PFSK-1 (cell line): ENCODE data around the gene PHC2.

ENCODE experiments used
- FOXP2 ChIP-seq: optimal IDR thresholded peaks from 2 replicates; pipeline ENCODE3; 2011; ENCODE audit warnings: borderline replicate concordance, control low read depth, inconsistent platforms; ENCODE audit not compliant: insufficient read depth; ENCODE audit errors: extremely low read length, extremely low read depth
- POLR2AphosphoS5 ChIP-seq: IDR thresholded peaks from 2 replicates; pipeline ENCODE4 v1.6.1; 2012; ENCODE audit warnings: low read depth, mild to moderate bottlenecking, control low read depth, low read length, moderate library complexity
- SIN3A ChIP-seq: IDR thresholded peaks from 2 replicates; pipeline ENCODE4 v1.6.1; 2012; ENCODE audit warnings: mild to moderate bottlenecking, low read length, moderate library complexity, borderline replicate concordance; ENCODE audit not compliant: insufficient read depth
- TAF1 ChIP-seq: IDR thresholded peaks from 2 replicates; pipeline ENCODE4 v1.6.1; 2012; ENCODE audit warnings: low read length, control low read depth, borderline replicate concordance; ENCODE audit not compliant: insufficient read depth
- TF ChIP-seq, protein P1 (sequence below), 2 experiments: IDR thresholded peaks; 2 replicates each; pipeline versions ENCODE4 v1.6.1 to v1.8.0; 2011 to 2012; ENCODE audit warnings: low read depth in 2 of 2, low read length in 2 of 2, control low read depth in 1 of 2, inconsistent platforms in 1 of 2, mild to moderate bottlenecking in 1 of 2, moderate library complexity in 1 of 2; ENCODE audit not compliant: insufficient read depth in 1 of 2

The PHC2 gene

DNA sequence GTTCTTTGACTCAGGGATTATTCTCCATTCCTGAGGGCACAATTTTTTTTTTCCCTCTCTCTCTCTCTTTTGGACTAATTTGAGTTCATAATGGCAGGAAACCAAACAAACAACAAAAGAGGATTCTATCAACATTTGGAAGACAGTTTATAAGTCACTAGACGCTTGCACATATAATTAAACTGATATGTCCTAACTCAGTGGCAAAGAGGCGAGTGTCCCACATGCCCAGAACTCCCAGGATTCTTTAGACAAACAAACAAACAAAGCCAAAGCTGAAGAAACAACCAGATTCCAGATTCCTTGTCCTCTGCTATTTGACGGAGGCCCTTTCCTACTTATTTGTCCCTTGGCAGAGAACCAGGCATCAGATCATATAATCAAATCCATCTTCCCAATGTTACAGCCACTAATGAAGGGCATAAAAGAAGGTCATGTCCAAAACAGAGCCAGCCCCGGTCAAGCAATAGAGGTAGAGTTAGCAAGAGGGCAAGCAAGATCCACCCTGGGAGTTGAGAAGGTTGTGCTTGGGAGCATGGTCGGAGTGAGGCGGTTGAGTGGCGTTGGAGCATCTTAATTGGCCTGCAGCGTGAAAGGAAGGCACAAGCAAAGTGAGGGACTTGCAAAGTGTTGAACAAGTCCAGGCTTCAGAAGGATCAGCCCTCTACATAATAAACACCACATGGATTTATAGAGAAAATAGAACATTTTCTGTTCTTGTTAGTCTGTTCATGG lies 144.3 kb downstream of the PHC2 start:
- TF ChIP-seq TAF1 (no peak), POLR2AphosphoS5 (no peak), FOXP2 (no peak), SIN3A (no peak)
- TF ChIP-seq, protein P1, sequence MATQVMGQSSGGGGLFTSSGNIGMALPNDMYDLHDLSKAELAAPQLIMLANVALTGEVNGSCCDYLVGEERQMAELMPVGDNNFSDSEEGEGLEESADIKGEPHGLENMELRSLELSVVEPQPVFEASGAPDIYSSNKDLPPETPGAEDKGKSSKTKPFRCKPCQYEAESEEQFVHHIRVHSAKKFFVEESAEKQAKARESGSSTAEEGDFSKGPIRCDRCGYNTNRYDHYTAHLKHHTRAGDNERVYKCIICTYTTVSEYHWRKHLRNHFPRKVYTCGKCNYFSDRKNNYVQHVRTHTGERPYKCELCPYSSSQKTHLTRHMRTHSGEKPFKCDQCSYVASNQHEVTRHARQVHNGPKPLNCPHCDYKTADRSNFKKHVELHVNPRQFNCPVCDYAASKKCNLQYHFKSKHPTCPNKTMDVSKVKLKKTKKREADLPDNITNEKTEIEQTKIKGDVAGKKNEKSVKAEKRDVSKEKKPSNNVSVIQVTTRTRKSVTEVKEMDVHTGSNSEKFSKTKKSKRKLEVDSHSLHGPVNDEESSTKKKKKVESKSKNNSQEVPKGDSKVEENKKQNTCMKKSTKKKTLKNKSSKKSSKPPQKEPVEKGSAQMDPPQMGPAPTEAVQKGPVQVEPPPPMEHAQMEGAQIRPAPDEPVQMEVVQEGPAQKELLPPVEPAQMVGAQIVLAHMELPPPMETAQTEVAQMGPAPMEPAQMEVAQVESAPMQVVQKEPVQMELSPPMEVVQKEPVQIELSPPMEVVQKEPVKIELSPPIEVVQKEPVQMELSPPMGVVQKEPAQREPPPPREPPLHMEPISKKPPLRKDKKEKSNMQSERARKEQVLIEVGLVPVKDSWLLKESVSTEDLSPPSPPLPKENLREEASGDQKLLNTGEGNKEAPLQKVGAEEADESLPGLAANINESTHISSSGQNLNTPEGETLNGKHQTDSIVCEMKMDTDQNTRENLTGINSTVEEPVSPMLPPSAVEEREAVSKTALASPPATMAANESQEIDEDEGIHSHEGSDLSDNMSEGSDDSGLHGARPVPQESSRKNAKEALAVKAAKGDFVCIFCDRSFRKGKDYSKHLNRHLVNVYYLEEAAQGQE (IDR thresholded peaks at IDR 0.05; ENCODE audit: insufficient read depth in 1 of 2, low read depth in 2 of 2, low read length in 2 of 2): no peak

DNA sequence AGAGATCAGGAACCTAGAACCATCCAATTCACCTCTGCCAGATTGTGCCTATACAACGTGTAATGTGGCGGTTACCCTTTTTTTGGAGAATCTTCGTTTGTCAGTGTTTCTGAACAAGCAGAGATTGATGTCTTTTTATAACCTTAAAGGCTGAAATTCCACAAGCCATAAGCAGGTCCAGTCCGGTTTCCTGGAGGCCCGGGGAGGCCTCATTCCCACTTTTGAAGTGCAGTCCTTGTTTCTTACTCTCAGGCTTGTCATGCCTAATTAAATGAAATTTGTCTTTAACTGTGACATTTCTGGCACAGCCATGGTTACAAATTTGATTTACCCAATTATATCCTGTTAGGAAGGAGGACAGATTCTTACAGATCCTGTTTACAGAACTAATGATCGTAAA lies 146.8 kb downstream of the PHC2 start:
- TF ChIP-seq TAF1 (no peak), POLR2AphosphoS5 (no peak), SIN3A (no peak), FOXP2 (no peak)
- TF ChIP-seq, protein P1 (IDR thresholded peaks at IDR 0.05; ENCODE audit: insufficient read depth in 1 of 2, low read depth in 2 of 2, low read length in 2 of 2): no peak

DNA sequence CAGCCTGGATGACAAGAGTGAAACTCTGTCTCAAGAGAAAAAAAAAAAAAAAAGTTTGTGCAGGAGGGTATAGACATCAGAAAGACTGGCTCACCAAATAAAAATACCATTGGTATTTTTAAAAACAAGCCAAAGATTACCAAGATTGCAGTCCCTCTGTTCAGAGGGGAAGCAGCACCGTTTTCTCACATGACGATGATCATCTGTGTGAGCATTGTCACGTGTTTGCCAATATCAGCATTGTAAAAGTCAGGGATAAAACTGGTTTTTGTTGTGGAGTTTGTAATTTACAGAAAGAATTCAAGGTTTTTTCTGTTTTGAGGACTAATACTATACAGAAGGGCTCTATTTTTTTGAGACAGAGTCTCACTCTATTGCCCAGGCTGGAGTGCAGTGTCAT lies 148.1 kb downstream of the PHC2 start:
- TF ChIP-seq, protein P1 (IDR thresholded peaks at IDR 0.05; ENCODE audit: insufficient read depth in 1 of 2, low read depth in 2 of 2, low read length in 2 of 2): no peak
- no peak for TF ChIP-seq SIN3A
- no peak for TF ChIP-seq TAF1
- no peak for TF ChIP-seq FOXP2
- TF ChIP-seq POLR2AphosphoS5: no peak

DNA sequence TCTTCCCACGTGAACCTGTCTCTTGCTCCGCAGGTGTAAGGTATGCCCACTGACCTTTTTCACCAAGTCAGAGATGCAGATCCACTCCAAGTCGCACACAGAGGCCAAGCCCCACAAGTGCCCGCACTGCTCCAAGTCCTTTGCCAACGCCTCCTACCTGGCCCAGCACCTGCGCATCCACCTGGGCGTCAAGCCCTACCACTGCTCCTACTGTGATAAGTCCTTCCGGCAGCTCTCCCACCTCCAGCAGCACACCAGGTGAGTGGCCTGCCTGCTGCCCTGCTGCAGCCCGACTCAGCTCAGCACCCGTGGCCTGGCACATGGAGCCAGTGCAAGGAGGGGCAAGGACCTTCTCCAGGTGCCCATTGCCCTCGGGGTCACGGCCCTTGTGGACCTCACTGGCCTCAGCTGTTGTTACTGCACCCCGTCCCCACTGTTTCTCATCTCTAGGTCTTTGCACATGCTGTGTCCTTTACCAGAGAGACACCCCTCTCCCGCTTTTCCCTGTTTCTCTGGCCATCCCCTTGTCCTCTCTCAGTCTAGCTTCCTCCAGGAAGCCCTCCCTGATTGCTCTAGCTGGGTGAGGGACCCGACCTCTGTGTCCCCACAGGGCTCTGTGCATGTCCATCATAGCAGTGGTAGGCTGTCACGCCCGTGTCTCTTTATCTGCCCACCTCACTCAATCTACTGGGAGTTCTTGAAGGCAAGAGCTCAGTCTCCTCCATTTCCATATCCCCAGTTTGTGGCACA lies 149.2 kb downstream of the PHC2 start:
- no peak for TF ChIP-seq TAF1

DNA sequence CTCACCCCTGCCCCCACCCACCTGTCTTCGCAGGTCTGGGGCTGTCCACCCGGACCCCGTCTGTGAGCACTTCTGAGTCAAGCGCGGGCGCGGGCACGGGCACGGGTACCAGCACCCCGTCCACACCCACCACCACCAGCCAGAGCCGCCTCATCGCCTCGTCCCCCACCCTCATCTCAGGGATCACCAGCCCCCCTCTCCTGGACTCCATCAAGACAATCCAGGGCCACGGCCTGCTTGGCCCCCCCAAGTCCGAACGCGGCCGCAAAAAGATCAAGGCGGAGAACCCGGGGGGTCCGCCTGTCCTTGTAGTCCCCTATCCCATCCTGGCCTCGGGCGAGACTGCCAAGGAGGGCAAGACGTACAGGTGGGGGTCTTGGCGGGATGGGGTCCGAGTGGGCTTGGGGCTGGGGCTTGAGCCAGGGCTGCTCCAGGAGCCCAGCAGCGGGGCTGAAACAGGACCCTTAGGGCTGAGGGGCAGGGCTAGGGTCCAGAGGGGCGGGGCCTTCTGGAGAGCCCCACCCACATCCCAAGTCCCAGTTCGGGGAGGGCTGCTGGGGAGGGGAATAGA lies 150.7 kb downstream of the PHC2 start:
- TF ChIP-seq TAF1: no peak
- TF ChIP-seq SIN3A: no peak
- TF ChIP-seq, protein P1 (IDR thresholded peaks at IDR 0.05; ENCODE audit: insufficient read depth in 1 of 2, low read depth in 2 of 2, low read length in 2 of 2): no peak
- no peak for TF ChIP-seq FOXP2
- no peak for TF ChIP-seq POLR2AphosphoS5
